GM10266 (cell line): ENCODE results near the gene LNP1.
A peak's percentile ranks its signal among the peaks of the same experiment; 100 is the strongest.

Experiments
- DNase-seq: peaks from one replicate; pipeline ENCODE4 v3.0.0; 2012; ENCODE audit errors: extremely low spot score
- TF ChIP-seq, protein P1 (sequence below): IDR thresholded peaks from 2 replicates; pipeline ENCODE4 v1.5.1; 2012; ENCODE audit warnings: mild to moderate bottlenecking, low read depth; ENCODE audit not compliant: control insufficient read depth, insufficient read depth; ENCODE audit errors: missing control alignments

LNP1 gene

GRCh38 chr3:100384733-100385525 is 16.4 kb upstream of the LNP1 start:
- TF ChIP-seq, protein P1, sequence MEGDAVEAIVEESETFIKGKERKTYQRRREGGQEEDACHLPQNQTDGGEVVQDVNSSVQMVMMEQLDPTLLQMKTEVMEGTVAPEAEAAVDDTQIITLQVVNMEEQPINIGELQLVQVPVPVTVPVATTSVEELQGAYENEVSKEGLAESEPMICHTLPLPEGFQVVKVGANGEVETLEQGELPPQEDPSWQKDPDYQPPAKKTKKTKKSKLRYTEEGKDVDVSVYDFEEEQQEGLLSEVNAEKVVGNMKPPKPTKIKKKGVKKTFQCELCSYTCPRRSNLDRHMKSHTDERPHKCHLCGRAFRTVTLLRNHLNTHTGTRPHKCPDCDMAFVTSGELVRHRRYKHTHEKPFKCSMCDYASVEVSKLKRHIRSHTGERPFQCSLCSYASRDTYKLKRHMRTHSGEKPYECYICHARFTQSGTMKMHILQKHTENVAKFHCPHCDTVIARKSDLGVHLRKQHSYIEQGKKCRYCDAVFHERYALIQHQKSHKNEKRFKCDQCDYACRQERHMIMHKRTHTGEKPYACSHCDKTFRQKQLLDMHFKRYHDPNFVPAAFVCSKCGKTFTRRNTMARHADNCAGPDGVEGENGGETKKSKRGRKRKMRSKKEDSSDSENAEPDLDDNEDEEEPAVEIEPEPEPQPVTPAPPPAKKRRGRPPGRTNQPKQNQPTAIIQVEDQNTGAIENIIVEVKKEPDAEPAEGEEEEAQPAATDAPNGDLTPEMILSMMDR, result no peak
- no peak for DNase-seq

DNA sequence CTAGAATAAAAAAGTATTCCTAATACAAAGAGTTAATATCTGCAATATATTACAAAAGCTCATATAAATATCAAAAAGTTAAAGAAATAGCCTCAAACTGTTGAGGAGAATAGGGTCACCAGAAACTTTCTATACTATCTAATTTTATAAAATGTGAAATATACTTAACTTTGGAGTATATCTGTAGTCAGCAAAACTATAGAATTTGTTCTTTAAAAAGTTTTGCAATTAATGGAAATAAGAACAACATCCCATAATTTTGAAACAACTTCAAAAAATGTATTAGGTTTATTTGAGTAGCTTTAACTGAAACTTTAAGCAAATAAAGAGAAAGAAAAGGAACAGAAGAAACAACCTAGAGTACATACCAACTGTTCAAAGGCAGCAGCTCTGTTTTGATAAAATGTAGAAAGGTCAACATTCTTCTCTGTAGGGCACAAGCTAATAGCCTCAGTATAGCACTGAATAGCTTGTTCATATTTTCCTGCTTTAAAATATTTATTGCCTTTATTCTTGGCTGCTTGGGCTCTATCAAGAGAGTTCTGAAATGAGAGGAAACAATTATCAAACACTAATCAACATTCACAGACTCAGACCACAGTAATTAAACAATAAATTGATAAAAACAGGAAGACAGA is 14.8 kb upstream of the LNP1 start:
- TF ChIP-seq, protein P1, result no peak
- no peak for DNase-seq

- TF ChIP-seq, protein P1, result no peak
- DNase-seq, result no peak
Measured at GRCh38 chr3:100389025-100389424, 12.3 kb upstream of the LNP1 start.

GRCh38 chr3:100395679-100396431 is 5.5 kb upstream of the LNP1 start:
- TF ChIP-seq, protein P1, result no peak
- DNase-seq, result peak; percentile 12

- no peak for DNase-seq
- TF ChIP-seq, protein P1, result no peak
Measured at GRCh38 chr3:100396967-100397366, 4.4 kb upstream of the LNP1 start.

DNA sequence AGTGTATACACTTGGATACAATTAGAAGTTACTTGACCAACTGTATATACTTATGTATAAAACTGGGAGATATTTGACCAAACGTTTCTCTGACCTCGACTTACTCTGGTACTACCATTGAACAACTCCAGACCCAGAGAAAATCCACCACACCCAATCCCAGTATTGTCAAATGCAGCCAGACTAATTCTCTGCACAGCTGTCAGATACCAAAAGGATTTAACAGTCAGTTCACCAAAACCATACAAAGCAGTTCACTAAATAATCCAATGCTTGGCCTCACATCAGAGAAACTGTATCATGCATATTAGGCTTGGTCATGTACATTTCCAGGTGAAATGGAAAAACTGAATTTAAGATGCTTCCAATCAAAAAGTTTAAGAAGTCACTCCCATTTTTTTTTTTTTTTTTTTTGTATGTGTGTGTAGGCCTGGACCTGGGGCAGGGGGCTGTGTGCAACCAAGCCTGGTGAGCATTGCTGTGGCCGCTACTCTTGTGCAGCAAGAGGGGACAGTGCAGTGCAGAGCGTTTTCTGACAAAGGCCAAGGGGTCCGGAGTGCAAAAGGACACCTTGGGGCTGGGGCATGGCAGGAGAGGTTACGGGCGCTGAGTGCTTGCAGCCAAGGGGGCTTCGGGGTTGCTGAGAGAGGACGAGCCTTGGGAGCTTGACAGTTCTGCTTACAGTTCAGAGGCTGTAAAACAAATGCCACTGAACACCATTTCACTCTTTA is 1.8 kb upstream of the LNP1 start:
- TF ChIP-seq, protein P1, result no peak

More for the DNA sequence above, 1.8 kb upstream of the LNP1 start:
- no peak for DNase-seq
